WTC11 (cell line): ENCODE results near the gene PNPLA6.

Source experiments
- ELF4 ChIP-seq: sonication (generic); formaldehyde crosslinking; IDR thresholded peaks from 2 replicates; pipeline ENCODE4 v1.8.1; 2022; ENCODE audit warnings: low read depth, mild to moderate bottlenecking, moderate library complexity, missing genetic modification reagents
- MAX ChIP-seq: sonication (generic); formaldehyde crosslinking; IDR thresholded peaks from 2 replicates; pipeline ENCODE4 v1.8.0; 2022; ENCODE audit warnings: mild to moderate bottlenecking, missing genetic modification reagents
- TF ChIP-seq, protein P1 (sequence below): fragments of 200-600 bp; IDR thresholded peaks from 2 replicates; pipeline ENCODE4 v1.8.0; 2022; ENCODE audit warnings: antibody characterized with exemption

DNA sequence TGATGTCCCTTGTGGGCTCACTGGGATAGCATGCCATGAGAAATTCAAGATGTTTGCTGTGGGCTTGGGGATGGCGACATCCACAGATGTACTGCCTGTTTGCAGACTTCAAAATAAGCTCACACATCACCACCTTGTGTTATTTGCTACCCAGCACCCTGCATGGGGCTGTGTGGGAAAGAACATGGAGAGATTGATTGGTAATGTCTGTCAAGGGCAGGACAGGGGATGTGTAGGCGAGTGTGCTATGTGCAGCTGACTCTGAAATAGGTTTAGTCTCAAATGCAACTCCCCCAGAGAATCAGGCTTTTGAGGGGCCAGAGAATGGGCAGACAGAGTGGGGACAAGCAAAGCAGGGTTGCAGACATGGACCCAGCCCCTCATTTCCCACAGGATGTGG lies 24.7 kb downstream of the PNPLA6 start:
- TF ChIP-seq MAX (CRISPR knock-in tag): no peak
- TF ChIP-seq, protein P1, sequence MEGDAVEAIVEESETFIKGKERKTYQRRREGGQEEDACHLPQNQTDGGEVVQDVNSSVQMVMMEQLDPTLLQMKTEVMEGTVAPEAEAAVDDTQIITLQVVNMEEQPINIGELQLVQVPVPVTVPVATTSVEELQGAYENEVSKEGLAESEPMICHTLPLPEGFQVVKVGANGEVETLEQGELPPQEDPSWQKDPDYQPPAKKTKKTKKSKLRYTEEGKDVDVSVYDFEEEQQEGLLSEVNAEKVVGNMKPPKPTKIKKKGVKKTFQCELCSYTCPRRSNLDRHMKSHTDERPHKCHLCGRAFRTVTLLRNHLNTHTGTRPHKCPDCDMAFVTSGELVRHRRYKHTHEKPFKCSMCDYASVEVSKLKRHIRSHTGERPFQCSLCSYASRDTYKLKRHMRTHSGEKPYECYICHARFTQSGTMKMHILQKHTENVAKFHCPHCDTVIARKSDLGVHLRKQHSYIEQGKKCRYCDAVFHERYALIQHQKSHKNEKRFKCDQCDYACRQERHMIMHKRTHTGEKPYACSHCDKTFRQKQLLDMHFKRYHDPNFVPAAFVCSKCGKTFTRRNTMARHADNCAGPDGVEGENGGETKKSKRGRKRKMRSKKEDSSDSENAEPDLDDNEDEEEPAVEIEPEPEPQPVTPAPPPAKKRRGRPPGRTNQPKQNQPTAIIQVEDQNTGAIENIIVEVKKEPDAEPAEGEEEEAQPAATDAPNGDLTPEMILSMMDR: no peak
- TF ChIP-seq ELF4 (CRISPR knock-in tag): no peak
